GM21786 (cell line): Measurements from ENCODE around the gene IRF5.

Experiments
- ATAC-seq: cut with Tn5 transposase; IDR thresholded peaks from one replicate; pipeline ENCODE4 v1.9.1; 2021; ENCODE audit not compliant: unreplicated experiment

The IRF5 gene, protein sequence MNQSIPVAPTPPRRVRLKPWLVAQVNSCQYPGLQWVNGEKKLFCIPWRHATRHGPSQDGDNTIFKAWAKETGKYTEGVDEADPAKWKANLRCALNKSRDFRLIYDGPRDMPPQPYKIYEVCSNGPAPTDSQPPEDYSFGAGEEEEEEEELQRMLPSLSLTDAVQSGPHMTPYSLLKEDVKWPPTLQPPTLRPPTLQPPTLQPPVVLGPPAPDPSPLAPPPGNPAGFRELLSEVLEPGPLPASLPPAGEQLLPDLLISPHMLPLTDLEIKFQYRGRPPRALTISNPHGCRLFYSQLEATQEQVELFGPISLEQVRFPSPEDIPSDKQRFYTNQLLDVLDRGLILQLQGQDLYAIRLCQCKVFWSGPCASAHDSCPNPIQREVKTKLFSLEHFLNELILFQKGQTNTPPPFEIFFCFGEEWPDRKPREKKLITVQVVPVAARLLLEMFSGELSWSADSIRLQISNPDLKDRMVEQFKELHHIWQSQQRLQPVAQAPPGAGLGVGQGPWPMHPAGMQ

DNA sequence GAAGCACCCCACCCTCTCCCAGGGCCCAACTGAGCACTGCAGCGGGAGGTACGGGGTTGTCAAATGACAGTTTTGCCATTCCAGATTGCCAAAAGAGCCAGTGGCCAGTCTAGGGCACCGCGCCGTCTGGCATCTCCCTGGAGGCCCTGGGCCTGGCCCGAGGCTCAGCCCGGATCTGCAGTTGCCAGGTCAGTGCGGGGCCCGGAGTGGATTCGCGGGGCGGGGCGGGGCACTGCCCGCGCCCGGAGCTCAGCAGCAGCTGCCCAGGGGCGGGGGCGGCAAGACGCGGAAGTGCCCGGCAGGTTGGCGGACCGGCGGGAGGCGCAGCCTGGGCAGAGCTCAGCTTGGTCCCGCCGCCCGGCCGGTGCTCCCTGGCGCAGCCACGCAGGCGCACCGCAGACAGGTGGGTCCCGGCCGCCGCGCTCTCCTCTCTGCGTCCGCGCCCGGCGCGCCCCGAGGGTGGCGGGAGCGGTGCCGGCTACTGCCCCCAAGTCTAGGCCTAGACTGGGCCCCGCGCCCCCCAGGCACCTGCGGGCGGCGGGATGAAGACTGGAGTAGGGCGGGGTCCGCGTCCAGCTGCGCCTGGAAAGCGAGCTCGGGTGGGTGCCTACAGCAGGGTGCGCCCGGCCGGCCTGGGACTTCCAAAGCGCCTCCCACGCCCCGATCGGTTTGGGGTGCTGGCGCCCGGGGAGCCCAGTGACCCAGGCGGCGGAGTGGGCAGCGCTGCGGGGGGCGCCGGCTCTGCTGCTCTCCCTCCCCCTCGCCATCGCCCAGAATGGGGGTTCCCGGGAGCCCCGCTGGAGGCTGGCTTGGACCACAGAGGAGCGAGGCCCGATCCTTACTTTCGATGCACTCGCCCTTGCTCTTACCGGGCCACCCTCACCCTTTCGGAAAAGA, at the start of gene IRF5:
TSS of gene IRF5 (plus strand) at position 281 of the 897 bp plus-strand sequence. CDS start 4,155 bp downstream, outside the sequence.
- no peak for ATAC-seq

DNA sequence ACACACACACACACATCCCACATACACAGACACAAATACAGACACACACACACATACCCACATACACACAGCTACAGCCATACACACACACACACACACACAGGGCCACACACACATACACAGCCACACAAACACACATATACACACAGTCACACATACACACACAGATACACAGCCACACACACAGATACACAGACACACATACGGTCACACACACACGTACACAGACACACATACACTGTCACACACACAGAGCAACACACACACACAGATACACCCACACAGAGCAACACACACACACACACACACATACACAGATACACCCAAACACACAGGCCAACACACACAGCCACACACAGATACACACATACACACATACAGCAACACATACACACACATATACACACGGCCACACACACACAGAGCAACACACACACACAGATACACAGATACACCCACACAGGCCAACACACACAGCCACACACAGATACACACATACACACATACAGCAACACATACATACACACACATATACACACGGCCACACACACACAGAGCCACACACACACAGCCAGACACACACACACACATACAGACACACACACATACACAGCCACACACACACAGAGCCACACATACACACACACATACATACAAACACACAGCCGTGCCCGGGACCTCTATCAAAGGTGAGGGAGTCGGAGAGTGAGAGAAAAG, 49.5 kb upstream of the IRF5 start:
- ATAC-seq, result no peak

DNA sequence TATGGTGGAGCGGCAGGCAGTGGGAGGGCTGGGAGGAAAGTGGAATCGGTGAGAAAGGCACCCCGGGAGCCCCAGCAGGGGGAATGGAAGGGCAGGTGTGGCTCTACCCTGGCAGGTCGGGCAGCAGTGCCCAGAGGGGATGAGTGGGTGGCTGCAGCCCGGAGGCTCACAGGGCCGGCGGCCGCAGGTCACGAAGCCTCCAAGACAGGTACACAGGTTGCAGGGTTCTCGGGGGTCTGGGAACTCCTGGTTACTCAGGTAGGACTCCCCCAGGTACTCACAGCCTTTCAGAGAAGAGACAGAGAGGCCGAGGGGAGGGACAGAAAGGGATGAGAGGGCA, 49.0 kb upstream of the IRF5 start:
- ATAC-seq, result no peak

DNA sequence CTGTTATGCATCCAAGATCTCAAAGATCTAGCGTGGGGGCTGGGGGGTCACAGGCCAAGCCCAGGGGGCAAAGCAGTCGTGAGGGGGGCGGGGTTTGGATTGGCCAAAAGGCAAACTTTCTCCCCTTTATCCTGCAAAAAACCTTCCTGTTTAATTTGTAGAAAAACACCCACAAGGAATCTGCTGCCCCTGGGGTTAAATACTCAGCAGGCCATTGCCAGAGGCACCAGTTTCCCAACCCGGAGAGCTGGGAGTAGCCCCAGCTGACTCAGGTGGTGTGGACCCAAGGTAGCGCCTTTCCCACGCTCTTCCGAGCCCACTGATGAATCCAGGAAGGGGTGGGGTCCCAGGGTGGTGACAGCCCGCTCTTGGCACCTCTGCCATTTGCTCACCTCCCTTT, 48.6 kb upstream of the IRF5 start:
- ATAC-seq, result no peak

DNA sequence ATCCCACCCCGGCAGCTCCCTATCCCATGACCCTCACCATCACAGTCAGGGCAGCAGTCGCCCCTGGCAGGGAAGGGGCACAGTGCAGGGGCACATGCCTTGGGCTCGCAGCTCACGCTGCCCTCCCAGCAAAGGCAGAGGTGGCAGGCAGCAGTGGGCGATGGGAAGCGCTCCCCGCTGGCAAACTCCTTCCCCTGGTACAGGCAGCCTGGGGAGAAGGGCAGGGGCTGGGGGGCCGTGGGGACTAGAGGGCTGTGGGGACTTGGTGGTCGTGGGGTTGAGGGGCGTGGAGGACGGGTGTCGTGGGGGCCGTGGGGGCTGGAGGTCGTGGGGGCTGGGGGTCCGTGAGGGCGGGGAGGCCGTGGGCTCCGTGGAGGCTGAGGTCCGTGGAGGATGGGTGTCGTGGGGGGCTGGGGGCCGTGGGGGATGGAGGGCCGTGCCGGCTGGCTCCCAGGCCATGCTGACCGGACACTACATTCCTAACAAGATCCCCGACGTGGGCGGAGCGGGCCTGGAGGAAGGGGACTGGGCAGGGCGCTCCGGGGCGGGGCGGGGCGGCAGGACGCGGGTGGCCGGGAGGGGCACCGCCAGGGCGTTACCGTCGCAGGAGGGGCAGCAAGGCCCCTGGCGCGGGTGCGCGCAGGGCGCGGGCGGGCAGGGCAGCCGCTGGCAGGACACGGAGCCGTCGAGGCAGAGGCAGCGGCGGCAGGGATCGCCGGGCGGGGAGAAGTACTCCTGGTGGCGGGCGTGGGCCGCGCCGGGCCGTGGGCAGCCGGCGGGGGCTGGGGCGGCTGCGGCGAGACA, 47.2 kb upstream of the IRF5 start:
- no peak for ATAC-seq

DNA sequence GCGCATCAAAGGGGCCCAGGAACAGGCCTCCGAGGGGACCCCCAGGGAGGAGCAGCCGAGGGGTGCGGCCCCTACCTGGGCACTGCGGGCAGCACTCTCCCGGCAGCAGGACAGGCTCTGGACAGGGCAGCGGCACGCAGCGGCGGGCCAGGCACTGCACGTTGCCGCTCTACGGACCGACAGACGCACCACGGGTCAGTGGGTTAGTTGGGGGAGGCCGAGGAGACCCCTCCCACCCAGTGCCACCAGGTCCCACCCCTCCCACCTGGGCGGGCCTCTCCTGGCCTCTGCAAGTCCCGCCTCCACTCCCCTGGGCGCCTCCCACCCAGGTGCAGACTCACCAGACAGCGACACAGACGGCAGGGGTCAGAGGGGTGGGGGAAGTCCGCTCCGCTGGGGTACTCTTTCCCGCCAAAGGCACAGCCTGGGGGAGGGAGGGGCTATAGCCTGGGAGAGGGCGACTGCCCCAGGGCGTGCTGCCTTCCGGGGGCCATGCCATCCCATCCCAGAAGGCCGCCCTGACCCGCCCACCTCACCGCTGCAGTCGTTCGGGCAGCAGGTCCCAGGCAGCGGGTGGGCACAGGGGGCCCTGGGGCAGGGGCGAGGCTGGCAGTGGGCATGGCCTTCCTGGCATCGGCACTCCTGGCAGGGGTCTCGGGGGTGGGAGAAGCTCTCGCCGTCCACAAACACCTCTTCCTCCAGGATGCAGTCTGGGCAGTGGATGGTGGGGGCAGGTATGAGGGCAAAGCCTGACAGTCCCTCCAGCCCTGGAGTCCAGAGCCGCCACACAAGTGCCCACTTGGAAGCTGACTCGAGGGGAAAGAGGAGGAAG, 46.4 kb upstream of the IRF5 start:
- ATAC-seq, result no peak

DNA sequence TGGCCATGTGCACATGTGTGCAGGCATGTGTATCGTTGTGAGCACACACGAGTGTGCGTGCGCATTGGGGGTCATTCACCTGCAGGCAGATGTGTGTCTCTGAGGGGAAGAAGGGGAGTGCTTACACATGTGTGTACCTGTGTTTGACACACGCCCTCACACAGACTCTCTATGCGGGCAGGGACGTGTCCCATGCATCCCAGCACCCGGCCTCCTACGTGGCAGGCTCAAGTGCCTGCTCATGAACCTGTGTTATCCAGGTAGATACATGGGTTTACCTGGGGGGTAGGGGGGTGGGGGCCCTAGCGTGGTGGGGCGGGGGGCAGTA, 45.8 kb upstream of the IRF5 start:
- no peak for ATAC-seq

DNA sequence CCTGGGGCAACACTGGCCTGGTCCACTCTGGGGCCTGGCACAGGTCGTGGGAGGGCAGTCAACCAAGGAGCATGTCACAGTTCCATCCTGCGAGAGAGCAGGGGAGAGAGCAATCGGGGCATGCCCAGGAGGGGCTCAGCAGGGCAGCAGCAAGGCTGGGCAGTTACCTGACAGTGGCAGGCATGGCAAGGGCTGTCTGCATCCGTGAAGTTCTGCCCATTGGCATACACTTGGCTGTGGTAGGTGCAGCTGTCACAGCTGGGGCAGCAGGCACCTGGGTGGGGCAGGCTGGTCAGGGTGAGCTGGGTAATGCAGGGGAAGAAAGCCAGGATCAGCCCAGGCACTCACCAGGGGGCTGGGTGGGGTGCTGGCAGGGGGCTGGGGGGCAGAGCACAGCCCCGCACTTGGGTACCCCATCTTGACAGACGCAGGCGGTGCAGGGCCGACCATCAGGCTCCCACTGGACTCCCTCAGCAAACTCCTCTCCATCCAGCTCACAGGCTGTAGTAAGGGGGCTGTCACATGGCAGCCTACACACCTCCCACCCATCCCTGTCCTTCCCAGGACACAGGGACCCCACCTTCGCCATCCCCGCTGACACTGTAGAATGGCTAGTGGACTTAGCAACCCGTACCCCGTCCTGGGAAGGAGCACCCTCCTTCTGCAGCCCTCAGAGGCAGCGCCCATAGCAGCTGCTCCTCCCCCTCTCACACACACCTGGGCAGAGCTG, 45.0 kb upstream of the IRF5 start:
- no peak for ATAC-seq

DNA sequence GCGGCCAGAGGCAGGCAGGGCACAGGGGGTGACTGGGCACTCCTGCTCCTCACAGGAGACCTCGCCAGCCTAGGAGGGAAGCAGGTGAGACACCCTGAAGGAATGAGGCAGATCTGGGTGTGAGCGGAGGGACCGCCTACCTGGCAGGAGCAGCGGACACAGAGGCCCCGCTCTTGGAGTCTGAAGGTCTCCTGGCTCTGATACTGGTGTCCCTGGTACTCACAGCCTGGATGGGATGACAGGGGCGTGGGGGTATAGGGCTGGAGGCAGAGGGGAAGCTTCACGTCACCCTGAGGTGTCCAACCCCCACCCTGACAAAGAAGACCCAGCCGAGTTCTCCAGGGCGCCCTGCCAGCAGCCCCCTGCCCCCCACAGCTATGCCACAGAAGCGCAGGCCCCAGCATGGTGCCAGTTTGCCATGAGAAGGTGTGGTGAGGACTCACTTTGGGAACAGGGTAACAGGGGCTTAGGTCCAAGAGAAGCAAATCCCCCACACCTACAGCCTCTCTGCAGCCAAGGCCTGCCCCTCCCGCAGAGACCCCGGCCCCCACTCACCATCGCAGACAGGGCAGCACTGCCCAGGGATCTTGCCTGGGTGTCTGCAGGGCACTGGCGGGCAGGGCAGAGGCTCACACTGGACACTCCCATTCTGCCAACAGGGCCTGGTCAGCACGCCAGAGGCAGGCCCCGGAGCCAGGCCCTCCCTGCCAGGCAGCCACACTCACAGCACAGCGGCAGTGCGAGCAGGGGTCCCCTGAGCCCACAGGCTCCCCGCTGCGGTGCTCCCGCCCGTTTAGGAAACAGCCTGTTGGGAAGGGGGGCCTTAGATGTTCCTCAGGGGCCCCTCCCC, 44.3 kb upstream of the IRF5 start:
- no peak for ATAC-seq

DNA sequence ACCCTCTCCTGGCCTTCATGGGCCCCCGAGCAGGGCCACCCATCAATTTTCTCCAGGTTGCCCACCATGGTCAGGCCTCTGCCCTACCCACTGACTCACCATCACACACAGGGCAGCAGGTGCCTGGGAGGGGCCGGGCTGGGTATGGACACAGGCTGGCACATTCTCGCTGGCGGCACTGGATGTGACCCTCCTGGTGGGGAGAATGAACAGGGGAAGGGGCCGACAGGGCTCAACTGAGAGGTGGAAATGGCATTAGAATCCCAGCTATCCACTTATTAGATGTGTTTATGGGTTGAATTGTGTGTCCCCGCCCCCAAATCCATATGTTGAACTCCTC, 43.7 kb upstream of the IRF5 start:
- ATAC-seq, result no peak

DNA sequence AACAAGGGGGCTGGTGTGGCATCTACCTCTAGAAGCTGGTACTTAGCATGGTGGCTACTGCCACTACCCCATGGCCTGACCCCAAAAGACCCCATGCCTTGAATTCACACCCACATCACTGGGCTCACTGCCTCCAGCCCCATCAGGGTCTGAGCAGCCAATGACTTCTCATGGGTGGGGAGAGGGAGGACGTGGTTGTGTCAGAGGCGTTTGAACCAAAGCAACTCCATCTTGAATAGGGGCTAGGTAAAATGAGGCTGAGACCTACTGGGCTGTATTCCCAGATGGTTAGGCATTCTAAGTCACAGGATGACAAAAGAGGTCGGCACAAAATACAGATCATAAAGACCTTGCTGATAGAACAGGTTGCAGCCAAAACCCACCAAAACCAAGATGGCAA, 42.4 kb upstream of the IRF5 start:
- no peak for ATAC-seq

DNA sequence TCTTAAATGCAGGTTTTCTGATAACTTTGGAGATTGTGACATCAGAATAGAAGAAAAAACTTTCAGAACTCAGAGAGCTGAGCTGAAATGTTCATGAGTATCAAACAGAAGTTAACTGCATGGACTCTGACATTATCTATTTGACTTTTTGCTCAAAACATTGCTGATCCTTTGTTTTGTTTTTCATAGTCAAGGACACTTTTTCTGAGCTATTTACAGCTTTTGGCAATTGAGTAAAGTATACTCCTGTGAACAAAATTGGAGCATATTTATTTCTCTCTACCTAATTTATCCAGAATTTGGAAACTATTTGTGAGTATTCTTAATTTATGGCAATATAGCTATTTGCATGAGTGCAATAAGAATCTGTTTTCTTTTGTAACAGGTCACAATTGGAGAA, 38.3 kb upstream of the IRF5 start:
- no peak for ATAC-seq

DNA sequence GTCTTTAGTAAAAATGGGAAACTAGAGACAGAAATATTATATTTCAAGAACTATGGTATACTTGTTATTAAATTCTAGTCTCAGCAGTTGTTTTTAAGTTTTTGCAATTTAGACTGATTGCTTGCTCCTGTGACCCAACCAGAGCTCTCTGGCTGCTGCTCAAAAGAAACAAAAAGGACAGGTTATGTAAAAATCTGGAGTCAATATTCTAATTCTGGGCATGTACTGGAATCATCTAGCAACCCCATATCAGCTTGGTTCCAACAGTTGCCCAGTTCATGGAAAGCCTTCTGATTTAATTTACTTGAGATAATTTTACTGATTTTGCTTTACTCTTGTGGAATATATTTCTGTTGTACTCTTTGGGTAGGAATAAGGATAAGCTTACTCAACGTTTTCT, 37.5 kb upstream of the IRF5 start:
- ATAC-seq, result no peak

DNA sequence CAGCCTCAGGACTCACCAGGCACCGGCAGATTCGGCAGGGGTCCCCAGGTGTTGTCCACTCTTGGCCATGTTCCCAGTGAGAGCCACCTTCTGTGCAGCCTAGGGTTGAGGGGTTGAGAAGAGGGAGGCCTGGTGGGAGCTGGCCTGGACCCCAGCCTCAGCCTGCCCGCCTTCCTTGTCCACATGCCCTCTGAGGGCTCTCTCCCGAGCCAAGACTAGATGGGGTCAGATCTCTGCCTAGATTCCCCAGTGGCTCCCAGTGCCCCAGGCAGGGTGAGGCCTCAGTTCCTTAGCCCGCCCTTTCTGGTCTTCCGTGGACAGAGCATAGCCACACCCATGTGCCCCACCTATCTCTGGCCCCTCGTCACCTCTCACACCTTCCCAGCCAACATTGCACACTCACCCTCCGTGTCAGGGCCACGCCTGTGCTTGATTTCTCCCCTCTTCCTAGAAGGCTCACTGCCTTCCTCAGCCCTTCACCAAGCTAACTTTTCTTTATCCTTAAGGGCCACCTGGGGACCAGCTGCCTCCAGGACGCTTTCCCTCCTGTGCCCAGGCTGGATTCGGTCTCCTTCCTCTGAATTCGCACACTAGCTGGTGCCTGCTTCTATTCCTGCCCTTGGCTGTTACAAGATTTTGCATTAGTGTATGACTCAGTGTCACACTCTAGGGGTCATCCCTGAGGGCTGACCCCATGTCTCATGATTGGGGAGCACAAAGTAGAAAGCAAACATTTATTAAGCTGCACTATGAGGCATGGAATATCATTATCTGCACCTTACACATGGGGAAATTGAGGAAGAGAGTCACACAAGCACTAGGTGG, 34.8 kb upstream of the IRF5 start:
- no peak for ATAC-seq

DNA sequence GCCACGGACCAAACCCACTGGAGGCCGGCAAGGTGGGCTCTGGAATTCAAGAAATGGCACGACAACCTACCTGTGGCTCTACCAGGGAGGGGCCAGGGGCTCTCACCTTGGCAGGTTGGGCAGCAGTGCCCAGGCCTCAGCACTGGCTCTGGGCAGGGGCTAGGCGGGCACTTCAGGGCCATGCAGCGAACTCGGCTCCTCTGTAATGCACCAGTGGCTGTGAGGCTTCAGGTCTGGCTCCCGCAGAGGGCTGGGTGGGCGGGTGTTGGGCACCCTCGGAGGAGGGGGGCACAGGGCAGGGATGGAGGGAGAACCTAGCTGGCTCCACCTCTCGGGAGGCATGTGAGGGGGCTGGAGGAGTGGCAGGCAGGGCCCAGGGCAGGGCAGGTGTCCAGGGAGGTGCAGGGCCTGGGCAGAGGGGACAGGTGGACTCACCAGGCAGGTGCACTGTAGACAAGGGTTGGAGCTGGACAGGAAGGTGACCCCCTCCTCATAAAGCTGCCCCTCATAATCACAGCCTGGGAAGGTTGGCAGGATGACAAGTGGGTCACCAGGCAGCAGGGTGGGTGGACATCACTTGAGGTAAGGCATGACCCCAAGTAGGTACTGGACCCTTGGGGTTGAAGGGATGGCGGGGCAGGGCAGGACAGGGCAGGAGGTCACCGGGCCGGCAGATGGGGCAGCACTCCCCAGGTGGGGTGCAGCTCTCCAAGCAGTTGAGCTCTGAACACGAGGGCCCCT, 33.9 kb upstream of the IRF5 start:
- ATAC-seq, result no peak

DNA sequence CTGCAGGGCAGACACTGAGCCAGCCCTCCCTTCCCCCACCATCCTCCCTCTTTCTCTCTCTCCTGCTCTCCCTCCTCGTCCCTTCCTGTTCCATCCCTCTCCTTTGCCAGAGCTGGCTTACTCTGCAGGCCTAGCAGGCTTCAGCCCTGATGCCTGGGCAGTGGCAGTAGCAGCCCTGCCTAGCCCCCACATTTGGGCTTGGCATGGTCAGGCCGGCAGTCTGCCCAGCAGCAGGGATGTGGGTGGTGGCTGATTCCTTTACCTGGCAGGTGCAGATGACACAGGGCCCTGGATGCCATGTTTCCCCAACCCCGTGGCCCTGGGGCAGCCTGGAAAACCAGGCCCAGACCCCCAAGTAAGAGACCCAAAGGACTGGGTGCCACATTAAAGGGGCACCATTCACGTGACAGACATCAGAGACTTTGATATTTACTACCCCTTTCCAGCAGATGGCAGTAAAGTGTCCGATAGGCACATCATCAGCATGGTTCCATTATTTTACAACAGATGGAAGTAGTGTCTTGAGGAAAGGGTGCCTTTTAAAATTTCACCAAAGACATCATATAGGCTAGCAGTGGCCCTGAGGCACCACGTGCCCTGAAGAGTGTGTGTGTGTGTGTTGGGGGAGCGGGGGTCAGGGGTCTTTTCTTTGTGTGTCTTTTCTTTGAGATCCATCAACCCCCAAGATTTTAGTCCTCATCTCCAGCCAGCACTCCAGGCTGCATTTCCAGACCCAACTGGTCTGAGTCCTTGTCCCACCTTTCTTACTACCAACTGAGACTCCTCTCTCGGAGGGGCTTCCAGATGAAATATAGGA, 33.1 kb upstream of the IRF5 start:
- ATAC-seq, result peak; percentile 50
